Measurements from ENCODE around the gene ZNF212.

- TF ChIP-seq CTCF (IDR thresholded peaks at IDR 0.05; ENCODE audit: low read depth, low read length, poor library complexity, severe bottlenecking): no peak
- TF ChIP-seq EZH2phosphoT487 (IDR thresholded peaks at IDR 0.05; ENCODE audit: borderline replicate concordance, low read length): no peak
Observed at GRCh38 chr7:149245744-149246143, 6.3 kb downstream of the ZNF212 start.

All from DOHH2 (cell line).